ENCODE measurements around the gene SH3RF3.

DNA sequence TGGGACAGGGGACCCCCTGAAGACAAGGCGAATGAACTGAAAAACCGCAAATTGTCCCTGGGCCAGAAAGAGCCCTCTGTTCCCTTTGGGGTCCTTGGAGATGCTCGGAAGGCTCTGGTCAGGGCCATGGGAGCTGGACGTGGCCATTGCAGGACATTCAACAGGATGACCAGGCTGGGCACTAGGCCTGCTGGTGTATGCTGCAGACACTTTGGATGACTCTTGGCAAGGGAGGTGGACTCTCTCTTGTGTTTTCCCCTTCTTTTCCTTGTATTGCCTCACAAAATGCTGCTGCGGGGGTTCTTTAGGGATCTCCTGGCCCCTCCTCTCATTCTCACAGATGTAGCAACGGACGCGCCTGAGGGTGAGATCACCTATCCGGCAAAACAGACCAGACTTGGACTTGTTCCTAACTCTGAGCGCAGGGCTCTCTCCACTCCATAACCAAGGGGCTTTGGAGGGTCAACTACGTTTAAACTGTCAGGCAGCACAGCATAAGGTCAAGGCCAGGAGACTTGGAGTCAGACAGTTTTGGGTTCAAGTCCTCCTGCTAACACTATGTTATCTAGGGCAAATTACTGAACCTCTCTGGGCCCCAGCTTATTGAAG, 41.8 kb upstream of the SH3RF3 start:
- TF ChIP-seq, protein P1, sequence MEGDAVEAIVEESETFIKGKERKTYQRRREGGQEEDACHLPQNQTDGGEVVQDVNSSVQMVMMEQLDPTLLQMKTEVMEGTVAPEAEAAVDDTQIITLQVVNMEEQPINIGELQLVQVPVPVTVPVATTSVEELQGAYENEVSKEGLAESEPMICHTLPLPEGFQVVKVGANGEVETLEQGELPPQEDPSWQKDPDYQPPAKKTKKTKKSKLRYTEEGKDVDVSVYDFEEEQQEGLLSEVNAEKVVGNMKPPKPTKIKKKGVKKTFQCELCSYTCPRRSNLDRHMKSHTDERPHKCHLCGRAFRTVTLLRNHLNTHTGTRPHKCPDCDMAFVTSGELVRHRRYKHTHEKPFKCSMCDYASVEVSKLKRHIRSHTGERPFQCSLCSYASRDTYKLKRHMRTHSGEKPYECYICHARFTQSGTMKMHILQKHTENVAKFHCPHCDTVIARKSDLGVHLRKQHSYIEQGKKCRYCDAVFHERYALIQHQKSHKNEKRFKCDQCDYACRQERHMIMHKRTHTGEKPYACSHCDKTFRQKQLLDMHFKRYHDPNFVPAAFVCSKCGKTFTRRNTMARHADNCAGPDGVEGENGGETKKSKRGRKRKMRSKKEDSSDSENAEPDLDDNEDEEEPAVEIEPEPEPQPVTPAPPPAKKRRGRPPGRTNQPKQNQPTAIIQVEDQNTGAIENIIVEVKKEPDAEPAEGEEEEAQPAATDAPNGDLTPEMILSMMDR (IDR thresholded peaks at IDR 0.05 in 2 of 3, conservative IDR thresholded peaks at IDR 0.05 in 1 of 3; ENCODE audit: borderline replicate concordance in 1 of 3, insufficient read depth in 1 of 3, low read depth in 2 of 3, low read length in 2 of 3): no peak
- TF ChIP-seq POLR2A (IDR thresholded peaks at IDR 0.05; ENCODE audit: borderline replicate concordance, extremely low read depth, insufficient read depth, insufficient read length) (no peak), EZH2 (IDR thresholded peaks at IDR 0.05) (no peak), JUND (IDR thresholded peaks at IDR 0.05) (no peak), SP1 (IDR thresholded peaks at IDR 0.05; ENCODE audit: low read depth) (no peak), RAD21 (IDR thresholded peaks at IDR 0.05; ENCODE audit: low read depth) (no peak), SIN3A (IDR thresholded peaks at IDR 0.05; ENCODE audit: low read depth) (no peak), POLR2AphosphoS5 (IDR thresholded peaks at IDR 0.05; ENCODE audit: low read depth, low read length) (no peak), YY1 (IDR thresholded peaks at IDR 0.05; ENCODE audit: extremely low read depth, insufficient replicate concordance, low read depth, low read length) (no peak)
- TF ChIP-seq, protein P2, sequence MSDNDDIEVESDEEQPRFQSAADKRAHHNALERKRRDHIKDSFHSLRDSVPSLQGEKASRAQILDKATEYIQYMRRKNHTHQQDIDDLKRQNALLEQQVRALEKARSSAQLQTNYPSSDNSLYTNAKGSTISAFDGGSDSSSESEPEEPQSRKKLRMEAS (IDR thresholded peaks at IDR 0.05): no peak

Measured in HCT116 (cell line).